Measurements from ENCODE around the gene FAM222B.

DNA sequence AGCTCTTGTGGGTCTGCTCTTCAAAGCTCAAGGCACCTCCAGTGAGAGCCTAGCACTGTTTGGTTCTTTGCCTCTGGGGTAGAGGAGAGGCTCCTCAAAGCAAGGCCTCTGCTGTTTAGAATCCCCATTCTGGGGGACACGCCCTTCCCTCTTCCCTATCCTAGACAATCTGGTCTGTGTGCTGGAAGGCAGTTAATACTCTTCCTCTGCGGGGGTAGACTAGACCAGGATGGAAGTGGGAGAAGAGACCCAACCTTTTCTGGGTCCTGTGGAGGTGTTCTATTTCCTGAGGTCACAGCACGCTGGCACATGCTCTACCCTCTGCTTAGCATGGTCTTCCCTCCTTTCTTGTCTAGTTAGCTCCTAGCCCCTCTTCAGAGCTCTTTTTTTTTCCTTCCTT is 20.0 kb upstream of the FAM222B start:
- TF ChIP-seq POLR2A (IDR thresholded peaks at IDR 0.05; ENCODE audit: low read depth, low read length) (no peak), RAD21 (IDR thresholded peaks at IDR 0.05; ENCODE audit: low read length) (no peak), CTCF (conservative IDR thresholded peaks at IDR 0.05; ENCODE audit: low read depth, low read length) (no peak), RFX5 (IDR thresholded peaks at IDR 0.05; ENCODE audit: low read depth, low read length) (no peak), MXI1 (IDR thresholded peaks at IDR 0.05; ENCODE audit: borderline replicate concordance, low read depth, low read length) (no peak), SMC3 (IDR thresholded peaks at IDR 0.05; ENCODE audit: low read depth, low read length) (no peak), USF2 (IDR thresholded peaks at IDR 0.05; ENCODE audit: low read depth, low read length) (no peak), CEBPB (IDR thresholded peaks at IDR 0.05; ENCODE audit: low read depth, low read length) (no peak), MAZ (IDR thresholded peaks at IDR 0.05; ENCODE audit: borderline replicate concordance, low read depth, low read length) (no peak), FOS (IDR thresholded peaks at IDR 0.05; ENCODE audit: low read depth, low read length) (no peak), CHD1 (IDR thresholded peaks at IDR 0.05; ENCODE audit: low read depth, low read length) (no peak), MAFK (IDR thresholded peaks at IDR 0.05; ENCODE audit: low read depth, low read length) (no peak), BHLHE40 (IDR thresholded peaks at IDR 0.05; ENCODE audit: low read depth, low read length) (no peak)
- TF ChIP-seq, protein P1, sequence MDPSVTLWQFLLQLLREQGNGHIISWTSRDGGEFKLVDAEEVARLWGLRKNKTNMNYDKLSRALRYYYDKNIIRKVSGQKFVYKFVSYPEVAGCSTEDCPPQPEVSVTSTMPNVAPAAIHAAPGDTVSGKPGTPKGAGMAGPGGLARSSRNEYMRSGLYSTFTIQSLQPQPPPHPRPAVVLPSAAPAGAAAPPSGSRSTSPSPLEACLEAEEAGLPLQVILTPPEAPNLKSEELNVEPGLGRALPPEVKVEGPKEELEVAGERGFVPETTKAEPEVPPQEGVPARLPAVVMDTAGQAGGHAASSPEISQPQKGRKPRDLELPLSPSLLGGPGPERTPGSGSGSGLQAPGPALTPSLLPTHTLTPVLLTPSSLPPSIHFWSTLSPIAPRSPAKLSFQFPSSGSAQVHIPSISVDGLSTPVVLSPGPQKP (IDR thresholded peaks at IDR 0.05; ENCODE audit: borderline replicate concordance, low read depth, low read length): no peak

All from IMR-90 (cell line).